GM19240 (cell line): ENCODE measurements around the gene CXorf38.
A peak's percentile ranks its signal among the peaks of the same experiment; 100 is the strongest.
"Not testable (repeated sequence)": the region's sequence is repeated elsewhere in the genome, so short reads cannot be mapped to it uniquely, and the experiment has no call there.

Source experiments
- DNase-seq: peaks from one replicate; pipeline ENCODE4 v3.0.0; 2011; ENCODE audit warnings: low spot score; ENCODE audit not compliant: insufficient read length

Gene CXorf38

DNA sequence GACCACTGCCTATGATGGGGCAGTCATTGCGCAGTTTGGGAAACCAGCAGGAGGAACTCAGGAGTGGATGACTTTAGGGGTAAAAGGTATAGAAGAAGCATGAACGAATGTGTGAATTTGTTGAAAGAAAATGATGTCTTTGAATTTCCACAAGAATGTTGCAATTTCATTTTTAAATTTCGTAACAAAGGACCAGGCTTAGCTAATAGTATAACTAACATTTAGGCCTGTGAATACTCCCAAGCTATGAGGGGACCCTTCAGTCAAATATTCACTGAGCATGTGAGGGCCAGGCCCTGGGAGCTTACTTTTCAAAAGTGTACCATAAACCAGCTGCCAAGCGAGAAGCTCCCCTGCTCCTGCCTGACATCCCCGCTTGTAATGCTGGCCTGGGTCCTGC, 18.9 kb downstream of the CXorf38 start:
- DNase-seq: no peak

DNA sequence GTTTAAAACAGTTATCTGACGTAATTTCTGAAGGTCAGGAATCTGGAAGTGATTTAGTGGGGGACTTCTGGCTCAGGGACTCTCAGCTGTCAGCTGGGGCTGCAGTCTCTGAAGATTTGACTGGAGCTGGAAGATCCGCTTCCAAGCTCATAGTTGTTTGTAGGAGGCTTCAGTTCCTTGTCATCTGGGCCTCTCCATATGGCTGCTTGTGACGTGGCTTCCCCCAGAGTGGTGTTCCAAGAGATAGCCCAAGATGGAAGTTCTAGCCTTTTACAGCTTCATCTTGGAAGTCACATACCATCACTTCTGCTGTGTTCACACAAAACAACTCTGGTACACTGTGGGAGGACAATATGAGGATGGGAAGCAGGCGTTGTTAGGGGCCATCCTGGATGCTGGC, 22.1 kb downstream of the CXorf38 start:
- no peak for DNase-seq

DNA sequence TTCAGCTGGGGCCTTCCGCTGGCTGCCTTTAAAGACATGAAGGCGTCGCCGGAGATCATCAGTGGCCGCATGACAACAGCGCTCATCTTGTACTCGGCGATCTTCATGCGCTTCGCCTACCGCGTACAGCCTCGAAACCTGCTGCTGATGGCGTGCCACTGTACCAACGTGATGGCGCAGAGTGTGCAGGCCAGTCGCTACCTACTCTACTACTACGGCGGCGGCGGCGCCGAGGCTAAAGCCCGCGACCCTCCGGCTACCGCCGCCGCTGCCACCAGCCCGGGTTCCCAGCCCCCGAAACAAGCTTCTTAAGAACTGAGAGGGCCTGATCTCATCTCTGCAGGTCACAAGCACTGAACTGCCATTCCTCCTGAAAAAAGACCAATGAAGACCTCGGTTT, 23.7 kb downstream of the CXorf38 start:
- DNase-seq: no peak

DNA sequence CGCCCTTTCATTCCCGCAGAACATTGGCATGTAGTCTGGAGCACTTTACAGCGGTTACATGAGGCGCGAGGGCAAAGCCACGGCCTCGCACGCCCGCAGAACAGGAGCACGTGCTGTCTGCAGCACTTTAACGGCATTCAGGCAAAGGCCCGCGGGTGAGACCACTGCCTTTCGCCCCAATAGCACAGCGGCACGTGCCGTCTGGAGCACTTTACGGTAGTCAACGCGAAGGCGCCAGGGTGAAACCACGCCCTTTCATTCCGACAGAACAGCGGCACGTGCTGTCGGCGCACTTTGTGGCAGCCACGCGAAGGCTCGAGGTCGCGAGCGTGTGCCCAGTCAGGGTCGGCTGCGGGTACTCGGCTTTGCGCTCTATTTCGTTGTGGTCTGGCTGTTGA, 24.2 kb downstream of the CXorf38 start, which contains the start of gene MPC1L:
TSS of gene MPC1L (plus strand) at position 290 of the 398 bp plus-strand sequence. CDS start 138 bp downstream, outside the sequence.
- no peak for DNase-seq

DNA sequence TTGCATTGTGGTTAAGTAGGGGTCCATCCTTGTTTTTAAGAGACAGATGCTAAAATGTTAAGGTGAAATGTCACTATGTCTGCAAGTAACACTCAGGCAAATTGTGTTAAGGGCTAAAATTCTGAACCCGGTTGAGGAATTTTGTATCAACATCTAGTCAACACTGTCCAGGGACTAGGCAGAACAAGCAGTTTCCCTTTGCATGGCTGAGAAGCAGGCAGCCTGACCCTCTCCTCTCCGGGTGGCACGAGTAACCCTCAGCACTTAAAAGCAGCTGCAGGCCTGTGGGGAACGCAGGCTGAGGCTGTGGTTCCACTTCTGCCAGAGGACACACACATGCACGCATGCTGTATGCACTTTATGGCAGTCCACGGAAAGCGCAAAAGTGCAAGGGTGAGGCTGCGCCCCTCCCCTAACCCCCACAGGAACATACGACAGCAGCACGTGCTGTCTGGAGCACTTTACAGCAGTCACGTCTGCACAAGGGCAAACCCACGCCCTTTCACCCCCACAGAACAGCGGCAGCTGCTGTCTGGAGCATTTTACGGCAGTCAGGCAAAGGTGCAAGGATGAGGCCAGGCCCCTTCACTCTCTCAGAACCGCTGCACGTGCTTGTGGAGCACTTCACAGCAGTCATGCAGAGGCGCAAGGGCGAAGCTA, 24.8 kb downstream of the CXorf38 start:
- no peak for DNase-seq

DNA sequence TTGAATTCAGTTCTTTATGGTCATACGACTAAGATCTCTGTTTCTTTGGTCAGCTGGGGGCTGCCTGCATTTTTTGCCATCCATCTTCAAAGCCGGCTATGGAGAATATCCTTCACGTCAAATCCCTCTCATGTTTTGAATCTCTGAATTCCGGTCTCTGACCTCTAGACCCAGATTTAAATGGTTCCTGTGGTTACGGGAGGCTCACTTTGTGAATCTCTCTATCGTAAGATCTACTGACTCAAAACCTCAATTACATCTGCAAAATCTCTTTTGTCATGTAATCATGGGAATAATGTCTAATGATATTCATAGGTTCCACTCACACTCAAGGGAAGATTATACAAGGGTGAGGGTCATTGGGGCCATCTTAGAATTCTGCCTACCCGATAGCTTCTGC, 29.8 kb downstream of the CXorf38 start:
- no peak for DNase-seq

DNA sequence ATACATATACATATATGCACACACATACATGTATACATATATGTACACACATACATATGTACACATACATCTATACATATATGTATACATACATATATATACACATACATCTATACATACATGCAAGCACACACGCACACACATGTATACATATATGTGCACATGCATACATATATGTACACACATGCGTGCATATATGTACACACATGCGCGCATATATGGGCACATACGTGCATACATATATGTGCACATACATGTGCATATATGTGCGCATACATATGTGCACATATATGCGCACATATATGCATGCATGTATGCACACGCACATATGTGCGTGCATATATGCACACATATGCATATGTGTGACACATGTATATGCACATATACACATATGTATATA, 31.4 kb downstream of the CXorf38 start:
- DNase-seq: no peak

DNA sequence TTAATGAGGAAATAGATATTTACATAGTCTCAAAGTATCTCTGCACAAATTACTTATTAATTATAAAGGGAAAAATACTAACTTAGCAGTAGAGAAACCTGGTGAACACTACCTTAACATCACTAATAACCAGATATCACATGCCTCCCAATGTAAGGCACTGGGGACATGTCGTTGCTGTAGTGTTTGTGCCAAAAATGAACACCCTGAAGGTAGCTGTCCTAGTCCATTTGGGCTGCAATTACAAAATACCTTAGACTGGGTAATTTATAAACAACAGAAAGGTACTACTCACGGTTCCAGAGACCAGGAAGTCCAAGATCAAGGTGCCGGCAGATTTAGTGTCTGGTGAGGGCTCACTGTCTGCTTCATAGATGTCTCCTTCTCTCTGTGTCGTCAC, 34.9 kb downstream of the CXorf38 start:
- DNase-seq: no peak

DNA sequence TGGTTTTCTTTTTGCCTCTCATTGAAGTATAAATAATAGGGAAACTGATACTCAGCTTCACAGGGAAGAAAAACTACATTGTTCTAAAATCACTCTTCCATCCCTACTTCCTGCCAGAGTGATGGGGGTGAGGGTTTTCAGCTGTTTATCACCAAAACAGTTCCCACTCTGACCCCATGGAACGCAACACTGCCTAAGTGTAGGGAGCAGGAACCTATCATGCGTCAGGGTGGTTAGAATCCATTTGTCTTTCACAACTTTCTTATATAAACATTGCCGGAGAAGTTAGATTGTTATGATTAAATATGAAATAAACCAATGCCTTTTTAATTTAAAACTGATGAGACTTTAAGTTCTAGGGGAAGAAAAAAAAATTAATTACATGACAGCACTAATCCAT, 40.0 kb downstream of the CXorf38 start:
- DNase-seq: no peak

DNA sequence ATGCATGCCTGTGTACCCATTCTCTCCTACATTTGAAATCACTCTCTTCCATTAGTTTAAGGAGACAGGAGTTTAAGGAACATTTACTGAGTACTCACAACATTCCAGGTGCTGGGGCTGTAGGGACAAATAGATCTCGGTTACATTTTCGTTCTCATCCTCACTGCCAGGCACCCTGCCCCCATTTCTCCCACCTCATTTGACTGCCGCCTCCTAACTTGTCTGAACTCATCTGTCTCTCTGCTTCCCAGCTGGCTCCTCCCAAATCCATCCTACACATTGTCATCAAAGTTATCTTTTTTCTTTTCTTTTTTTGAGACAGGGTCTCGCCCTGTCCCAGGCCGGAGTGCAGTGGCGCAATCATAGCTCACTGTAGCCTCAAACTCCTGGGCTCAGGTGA, 43.9 kb downstream of the CXorf38 start:
- DNase-seq: no peak

DNA sequence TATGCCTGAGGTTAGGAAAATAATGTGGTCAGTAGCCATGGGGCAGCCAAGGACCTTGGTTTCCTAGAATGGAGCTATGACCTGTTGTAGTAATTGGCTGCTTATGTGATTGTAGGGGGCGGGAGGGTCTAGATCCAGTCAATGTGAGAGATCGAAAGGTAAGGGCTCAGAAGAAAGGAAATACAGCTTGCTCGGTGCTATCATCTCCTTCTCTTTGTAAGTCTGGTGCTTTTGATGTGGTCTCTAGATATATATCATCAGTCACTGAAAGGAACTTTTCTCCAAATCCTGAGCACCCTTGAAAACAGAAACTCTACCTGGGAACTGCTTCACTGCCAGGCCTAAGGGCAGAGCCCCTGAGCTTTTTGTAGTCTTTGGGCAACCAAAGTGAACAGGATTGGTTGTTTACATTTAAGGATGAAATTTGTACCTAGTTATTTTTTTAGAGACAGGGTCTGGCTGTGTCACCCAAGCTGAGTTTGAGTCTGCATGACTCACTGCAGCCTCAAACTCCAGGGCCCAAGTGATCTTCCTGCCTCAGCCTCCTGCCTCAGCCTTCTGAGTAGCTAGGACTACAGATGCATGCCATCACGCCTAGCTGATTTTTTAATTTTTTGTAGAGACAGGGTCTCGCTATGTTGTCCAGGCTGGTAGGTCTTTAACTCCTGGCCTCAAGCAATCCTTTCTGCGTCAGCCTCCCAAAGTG, 57.6 kb downstream of the CXorf38 start:
- not testable (repeated sequence) for DNase-seq

DNA sequence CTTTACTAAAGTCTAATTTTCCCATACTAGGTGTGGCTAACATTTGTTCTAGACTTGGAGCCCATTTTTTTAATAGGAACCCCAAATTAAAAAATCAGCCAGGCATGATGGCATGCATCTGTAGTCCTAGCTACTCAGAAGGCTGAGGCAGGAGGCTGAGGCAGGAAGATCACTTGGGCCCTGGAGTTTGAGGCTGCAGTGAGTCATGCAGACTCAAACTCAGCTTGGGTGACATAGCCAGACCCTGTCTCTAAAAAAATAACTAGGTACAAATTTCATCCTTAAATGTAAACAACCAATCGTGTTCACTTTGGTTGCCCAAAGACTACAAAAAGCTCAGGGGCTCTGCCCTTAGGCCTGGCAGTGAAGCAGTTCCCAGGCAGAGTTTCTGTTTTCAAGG, 59.7 kb downstream of the CXorf38 start:
- DNase-seq: not testable (repeated sequence)

DNA sequence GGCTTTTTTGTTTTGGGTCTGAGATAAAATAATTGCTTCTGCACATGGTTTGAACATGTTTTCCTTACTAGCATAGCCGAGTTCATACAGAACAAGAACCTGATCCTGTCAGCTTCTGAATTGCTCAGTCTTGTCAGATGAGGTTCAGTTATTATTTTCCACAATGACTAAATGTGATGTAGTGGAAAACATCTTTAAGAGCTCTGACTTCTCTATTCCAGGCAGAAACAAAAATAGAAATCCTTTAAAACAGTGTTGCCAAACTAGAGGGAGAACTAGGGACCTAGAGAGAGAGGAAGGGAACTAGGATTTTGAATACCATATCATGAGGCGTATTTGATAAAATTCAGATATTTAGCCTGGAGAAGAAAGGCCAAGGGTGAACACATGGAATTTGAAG, 64.5 kb downstream of the CXorf38 start:
- no peak for DNase-seq

DNA sequence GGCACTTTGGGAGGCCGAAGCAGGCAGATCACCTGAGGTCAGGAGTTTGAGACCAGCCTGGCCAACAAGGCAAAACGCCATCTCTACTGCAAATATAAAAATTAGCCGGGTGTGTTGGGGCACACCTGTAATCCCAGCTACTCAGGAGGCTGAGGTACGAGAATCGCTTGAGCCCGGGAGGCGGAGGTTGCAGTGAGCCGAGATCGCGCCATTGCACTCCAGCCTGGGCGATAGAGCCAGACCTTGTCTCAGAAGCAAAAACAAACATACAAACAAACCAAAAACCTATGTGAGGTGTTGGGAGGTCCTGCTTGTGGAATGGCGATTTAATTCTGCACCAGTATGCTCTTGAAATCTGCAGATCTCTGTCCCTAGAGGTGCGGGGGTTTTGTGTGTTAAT, 65.2 kb downstream of the CXorf38 start:
- not testable (repeated sequence) for DNase-seq

DNA sequence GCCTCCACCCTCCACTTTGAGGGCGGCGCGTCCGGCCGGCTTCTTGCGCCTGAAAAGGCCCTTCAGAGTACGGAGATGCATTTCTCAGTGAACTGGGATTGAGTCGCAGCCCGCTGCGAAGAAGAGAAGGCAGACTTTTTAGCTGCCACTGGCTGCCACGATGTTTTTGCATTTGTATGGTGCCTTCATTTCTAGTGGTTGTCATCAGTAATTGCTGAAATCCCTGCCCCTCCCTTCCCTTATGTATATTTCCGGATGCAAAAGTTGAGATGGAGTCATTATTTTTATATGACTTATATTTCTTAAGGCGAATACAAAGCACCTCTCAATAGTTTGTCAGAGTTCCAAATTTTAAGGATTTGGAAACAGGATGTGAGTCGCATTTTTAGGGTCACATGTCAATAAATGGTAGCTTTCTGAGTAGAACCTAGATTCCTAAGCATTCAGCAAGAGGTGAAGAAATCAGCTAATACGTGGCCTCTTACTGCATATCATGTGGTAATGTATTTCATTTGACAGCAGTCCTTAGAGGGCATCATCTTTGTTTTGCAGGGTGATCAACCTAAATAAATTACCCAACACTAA, 65.9 kb downstream of the CXorf38 start:
- no peak for DNase-seq

DNA sequence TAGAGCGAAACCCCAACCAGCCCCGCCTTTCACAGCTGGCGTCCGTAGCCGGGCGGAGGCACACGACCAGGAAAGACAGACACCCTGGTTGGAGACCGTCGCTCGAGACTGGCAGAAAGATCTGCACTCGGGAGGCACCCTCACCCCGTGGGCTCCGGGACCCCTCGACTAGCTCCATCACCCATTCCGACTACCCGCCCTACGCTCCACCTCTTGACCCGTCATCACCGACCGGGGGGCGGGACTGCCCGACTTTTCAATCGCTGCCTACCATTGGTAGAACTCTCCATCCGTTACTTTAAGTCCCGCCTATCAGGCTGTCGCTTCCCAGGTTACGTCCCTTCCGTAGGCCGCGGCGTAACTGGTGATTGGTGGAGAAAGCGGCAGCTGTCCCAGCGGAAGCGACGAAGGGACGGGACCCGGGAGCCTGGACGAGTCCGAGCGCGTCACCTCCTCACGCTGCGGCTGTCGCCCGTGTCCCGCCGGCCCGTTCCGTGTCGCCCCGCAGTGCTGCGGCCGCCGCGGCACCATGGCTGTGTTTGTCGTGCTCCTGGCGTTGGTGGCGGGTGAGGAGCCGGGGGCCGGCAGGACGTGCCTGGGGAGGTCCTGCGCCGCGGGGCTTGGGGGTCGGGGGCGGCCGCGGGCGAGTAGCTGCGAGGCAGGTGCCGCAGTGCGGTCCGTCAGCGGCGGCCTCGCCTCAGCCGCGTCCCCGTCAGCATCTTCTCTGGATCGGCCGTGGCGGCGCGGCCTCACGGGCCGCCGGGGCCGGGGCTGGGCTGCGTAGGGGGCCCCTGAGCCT, 66.6 kb downstream of the CXorf38 start, which contains the start of gene ATP6AP2:
TSS of gene ATP6AP2 (plus strand) at position 434 of the 799 bp plus-strand sequence. CDS start at position 530, 96 bp downstream.
- DNase-seq: peak; percentile 36

DNA sequence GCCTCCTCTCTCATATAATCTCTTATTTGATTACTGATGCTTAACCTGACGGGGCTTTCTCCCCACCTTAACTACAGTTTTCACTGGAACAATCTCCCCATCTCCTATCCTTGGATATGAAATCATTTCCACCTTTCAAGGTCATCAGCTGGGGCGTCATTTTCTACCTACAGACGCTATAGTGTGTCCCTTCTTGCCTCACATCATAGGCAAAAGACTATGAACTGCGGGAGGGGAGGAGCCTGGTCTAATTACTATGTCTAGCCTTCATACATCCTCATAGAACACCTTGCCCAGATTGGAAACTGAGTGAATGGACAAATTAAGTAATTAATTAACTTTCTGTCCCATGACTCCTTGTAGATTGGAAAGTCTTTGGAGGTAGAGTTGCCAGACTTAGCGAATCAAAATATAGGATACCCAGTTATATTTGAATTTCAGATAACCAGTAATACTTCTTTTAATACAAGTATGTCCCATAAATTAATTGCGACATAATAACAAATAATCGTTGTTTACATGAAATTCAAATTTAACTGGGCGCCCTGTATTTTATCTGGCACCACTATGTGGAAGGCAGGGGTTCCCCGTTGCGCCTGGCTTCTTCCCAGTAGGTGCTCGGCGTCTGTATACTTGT, 67.3 kb downstream of the CXorf38 start:
- no peak for DNase-seq

DNA sequence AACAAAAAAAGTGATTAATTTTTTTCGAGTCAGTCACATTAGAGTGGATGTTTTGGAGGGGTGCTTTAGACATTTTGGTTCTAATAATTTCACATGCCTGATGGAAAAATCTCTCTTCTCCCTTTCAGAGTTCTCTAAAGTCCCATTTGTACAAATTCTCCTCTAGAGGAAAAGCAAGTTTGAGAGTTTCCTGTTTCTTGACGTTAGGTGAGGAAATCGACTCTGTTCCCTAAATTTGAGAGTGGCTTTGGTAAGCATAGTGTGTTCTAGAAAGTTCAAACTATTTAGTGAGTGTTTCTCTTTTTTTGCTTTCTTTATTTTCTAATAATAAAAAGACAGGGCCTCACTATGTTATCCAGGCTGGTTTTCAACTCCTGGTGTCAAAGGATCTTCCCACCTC, 68.2 kb downstream of the CXorf38 start:
- no peak for DNase-seq

DNA sequence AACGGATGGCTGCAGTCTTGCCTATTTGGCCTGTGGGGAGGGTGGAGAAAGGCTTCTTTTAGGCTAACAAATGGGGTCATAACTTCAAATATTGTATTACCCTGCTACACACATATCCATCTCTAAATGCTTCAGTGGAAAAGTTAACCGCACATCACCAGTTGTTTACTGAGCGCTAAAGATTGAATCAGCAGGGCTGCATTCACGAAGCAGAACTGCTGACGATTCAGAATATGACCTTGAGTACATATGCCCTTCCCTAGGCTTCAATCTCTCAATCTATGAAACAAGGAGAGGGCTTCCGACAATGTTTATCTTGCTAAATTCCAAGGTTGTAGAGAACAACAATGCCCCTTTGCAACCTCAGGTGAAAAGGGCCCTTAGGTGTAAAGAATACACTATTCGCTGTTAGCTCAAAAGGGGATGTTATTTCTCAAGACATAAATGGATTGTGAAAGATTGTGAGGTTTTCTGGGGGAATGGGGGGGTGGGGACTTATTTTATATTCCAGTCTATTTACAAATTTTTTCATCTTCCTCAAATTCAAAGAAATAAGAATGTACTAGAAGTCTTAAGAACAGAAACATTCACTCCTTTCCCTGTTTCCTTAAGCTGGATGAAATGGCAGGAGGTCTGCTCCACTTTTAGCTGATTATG, 69.2 kb downstream of the CXorf38 start:
- no peak for DNase-seq
